Ishikawa (cell line): ENCODE measurements around the gene PRKAG1.

Experiments
- CREB1 ChIP-seq: IDR thresholded peaks from 2 replicates; pipeline ENCODE4 v1.6.1; 2012; ENCODE audit warnings: low read depth
- EP300 ChIP-seq: IDR thresholded peaks from 2 replicates; pipeline ENCODE4 v1.6.1; 2012; ENCODE audit warnings: borderline replicate concordance
- NFIC ChIP-seq: IDR thresholded peaks from 2 replicates; pipeline ENCODE4 v1.6.1; 2012
- RAD21 ChIP-seq: IDR thresholded peaks from 2 replicates; pipeline ENCODE4 v1.6.1; 2012; ENCODE audit warnings: low read depth
- TAF1 ChIP-seq: IDR thresholded peaks from 2 replicates; pipeline ENCODE4 v1.6.1; 2012; ENCODE audit warnings: low read depth, mild to moderate bottlenecking
- YY1 ChIP-seq: IDR thresholded peaks from 2 replicates; pipeline ENCODE4 v1.6.1; 2012; ENCODE audit warnings: low read depth
- TF ChIP-seq, protein P1 (sequence below): IDR thresholded peaks from 2 replicates; pipeline ENCODE4 v1.6.1; 2012

GRCh38 chr12:49043241-49043640, 24.7 kb upstream of the PRKAG1 start:
- TF ChIP-seq NFIC (no peak), YY1 (no peak), EP300 (no peak), RAD21 (no peak), CREB1 (no peak), TAF1 (no peak)
- TF ChIP-seq, protein P1, sequence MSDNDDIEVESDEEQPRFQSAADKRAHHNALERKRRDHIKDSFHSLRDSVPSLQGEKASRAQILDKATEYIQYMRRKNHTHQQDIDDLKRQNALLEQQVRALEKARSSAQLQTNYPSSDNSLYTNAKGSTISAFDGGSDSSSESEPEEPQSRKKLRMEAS, result no peak
